GM10266 (cell line): ENCODE data around the gene DNM2.

ENCODE experiments used
- DNase-seq: peaks from one replicate; pipeline ENCODE4 v3.0.0; 2012; ENCODE audit errors: extremely low spot score
- TF ChIP-seq, protein P1 (sequence below): IDR thresholded peaks from 2 replicates; pipeline ENCODE4 v1.5.1; 2012; ENCODE audit warnings: mild to moderate bottlenecking, low read depth; ENCODE audit not compliant: control insufficient read depth, insufficient read depth; ENCODE audit errors: missing control alignments

The DNM2 gene

DNA sequence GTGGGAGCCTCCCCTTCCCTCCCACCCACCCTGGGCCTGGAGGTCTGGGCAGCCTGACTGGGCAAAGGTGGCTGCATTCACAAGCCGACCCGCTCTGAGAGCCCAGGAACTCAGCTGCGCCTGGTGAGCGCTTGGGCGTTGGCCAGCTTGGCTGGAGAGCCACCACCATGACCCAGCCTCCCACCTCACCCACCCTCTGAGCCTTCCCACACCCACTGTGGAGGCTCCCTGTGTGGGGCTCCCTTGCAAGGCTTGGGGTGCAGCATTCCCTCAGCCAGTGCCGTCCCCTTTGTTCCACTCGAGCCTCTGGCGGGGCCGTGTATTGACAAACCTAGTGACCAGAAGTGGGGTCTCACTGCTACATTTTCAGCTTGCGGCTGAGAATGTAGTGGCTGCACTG lies 31.7 kb upstream of the DNM2 start:
- TF ChIP-seq, protein P1, sequence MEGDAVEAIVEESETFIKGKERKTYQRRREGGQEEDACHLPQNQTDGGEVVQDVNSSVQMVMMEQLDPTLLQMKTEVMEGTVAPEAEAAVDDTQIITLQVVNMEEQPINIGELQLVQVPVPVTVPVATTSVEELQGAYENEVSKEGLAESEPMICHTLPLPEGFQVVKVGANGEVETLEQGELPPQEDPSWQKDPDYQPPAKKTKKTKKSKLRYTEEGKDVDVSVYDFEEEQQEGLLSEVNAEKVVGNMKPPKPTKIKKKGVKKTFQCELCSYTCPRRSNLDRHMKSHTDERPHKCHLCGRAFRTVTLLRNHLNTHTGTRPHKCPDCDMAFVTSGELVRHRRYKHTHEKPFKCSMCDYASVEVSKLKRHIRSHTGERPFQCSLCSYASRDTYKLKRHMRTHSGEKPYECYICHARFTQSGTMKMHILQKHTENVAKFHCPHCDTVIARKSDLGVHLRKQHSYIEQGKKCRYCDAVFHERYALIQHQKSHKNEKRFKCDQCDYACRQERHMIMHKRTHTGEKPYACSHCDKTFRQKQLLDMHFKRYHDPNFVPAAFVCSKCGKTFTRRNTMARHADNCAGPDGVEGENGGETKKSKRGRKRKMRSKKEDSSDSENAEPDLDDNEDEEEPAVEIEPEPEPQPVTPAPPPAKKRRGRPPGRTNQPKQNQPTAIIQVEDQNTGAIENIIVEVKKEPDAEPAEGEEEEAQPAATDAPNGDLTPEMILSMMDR = no peak
- DNase-seq = no peak

DNA sequence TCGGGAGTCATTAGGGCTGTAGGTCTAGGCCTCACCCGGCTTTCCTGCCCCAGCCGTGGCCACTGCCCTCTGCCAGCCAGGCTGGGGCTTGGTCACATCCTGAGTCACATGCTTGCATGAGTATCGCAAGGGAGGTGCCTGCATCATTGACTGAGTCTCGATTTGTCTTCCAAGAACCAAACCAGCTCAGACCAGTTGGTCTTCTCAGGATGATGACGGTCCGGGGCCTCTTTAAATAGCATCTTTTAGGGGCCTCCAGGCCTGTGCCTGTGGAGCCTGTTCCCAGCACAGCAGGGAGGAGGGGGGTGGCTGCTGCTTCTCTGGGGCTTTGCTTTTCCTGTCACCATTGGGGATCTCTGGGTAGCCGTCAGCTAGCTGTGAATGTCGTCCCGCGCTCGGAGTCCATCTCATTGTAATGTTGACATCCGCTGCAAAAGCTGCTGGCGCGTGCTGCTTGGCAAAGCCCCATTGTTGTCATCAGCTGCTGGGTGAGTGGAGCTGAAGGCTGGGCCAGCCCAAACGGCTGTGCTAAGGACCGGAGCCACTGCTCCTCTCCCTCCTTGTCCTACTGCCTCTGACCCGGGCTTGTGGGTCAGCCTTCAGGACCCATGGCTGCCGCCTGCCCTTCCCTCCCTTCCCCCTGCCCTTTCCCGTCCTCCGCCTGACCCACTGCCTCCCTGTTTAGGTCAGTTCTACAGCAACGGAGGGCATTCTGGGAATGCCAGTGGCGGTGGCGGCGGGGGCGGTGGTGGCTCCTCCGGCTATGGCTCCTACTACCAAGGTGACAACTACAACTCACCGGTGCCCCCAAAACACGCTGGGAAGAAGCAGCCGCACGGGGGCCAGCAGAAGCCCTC lies 31.0 kb upstream of the DNM2 start:
- no peak for DNase-seq
- TF ChIP-seq, protein P1 = no peak

DNA sequence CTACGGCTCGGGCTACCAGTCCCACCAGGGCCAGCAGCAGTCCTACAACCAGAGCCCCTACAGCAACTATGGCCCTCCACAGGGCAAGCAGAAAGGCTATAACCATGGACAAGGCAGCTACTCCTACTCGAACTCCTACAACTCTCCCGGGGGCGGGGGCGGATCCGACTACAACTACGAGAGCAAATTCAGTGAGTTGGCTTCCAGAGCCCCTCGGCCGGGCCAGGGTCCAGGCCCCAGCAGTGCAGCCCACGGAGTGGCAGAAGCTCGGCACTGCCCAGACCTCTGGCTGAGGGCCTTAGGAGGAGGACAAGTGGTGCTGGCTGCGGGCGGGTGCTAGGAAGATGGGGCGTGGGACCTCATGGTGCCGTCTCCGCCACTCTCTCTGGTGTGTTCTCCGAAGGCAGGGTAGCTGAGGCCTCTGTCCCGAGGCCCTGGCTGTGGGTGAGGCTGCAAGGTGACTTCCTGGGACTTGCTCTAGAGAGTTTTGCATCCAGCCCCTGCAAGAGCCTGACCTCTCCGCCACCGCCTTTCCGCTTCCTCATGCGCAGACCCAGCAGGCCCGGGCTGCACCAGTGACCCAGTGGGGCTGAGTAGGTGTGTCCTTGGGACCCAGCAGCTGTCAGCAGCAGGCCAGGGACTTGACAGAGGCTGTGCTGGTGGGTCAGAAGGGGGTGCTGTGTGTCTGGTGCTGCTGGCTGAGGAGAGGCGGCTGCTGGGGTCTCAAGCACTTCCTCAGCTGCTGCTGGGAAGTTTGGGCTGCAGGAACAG lies 30.2 kb upstream of the DNM2 start:
- no peak for DNase-seq

DNA sequence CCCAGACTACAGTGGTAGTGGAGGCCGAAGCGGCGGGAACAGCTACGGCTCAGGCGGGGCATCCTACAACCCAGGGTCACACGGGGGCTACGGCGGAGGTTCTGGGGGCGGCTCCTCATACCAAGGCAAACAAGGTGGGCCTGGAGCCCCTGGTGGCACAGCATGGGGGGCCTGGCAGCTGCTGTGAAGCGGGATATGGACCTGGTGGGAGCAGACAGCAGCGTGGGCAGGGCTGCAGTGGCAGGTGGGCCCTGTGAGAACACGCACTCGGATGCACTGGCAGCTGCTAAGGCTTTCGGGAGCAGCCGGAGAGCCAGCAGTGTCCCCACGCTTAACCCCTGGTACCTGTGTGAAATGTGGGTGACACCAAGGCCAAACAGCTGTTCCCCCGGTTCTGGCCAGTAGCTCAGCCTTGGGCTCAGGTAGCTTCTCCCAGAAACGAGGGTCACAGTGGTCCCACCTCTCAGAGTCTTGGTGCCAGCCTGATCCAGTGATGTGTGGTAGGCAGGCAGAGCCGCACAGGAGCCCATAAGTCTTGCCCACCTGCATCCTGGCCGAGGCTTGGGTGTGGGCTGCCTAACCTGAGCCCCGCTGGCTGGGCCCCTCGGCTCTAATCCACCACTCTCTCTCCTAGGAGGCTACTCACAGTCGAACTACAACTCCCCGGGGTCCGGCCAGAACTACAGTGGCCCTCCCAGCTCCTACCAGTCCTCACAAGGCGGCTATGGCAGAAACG lies 29.2 kb upstream of the DNM2 start:
- TF ChIP-seq, protein P1 = no peak

More for the DNA sequence above, 30.2 kb upstream of the DNM2 start:
- TF ChIP-seq, protein P1 = no peak

DNA sequence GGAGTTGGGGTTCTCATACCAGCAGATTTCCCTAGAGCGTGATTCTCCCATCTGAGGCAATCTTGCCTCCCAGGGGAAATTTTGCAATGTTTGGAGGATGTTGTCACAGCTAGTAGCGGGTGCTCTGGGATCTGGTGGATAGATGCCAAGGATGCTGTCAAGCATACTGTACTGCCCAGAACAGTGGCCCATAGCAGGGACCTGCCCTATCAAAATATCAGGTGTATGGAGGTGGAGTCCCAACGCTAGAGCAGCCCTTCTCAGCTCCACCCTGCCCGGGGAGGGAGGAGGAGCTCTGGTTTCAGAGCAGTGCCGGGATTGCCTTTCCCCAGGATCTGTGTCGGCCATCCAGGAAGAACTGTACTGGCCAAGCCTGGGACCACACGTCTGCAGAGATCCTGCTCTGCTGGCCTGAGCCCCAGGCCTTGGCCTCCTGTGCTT lies 27.5 kb upstream of the DNM2 start:
- TF ChIP-seq, protein P1 = no peak
- DNase-seq = no peak

More for the DNA sequence above, 29.2 kb upstream of the DNM2 start:
- DNase-seq = no peak

DNA sequence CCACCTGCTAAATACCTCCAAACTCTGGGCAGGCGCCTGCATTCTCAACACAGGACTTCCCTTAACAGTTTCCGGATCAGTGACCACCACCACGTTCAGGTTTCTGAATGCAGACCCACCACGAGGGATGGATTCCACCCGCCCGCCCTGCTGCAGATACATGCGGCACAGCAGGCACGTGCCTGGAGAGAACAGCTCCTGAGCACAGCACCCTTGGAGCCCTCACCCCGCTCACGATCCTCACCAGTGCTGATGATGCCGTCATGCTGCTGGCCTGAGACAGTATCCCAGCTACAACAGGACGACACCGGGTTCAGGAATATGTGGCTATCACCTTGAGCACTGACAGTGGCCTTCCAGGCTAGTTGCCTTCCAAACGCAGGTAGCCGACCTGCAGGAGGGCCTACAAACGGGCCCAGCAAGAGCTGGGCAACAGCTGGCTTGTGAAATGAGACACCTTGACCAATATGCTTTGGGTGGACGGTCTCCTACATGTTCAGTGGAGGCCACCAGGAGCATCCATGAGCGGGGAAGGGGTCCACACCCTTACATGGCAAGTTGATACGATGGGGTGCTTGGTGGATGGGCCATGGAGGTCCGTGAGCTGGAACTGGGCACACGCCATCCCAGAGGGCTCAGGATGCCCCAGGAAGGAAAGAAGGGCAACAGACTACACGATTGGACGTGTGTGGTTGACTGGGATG lies 26.5 kb upstream of the DNM2 start:
- TF ChIP-seq, protein P1 = no peak
- no peak for DNase-seq
